ENCODE results near the gene UBE2K.

- TF ChIP-seq POLR2A (IDR thresholded peaks at IDR 0.05) (no peak), CTCF (IDR thresholded peaks at IDR 0.05 in 4 of 5, conservative IDR thresholded peaks at IDR 0.05 in 1 of 5) (no peak)
These were observed 120.7 kb downstream of the UBE2K start for GRCh38 chr4:39818646-39819045.
